ENCODE data around the gene KRTAP5-6.
"Not testable (repeated sequence)": the region's sequence is repeated elsewhere in the genome, so short reads cannot be mapped to it uniquely, and the experiment has no call there.

Gene KRTAP5-6

GRCh38 chr11:1660111-1660867, 36.7 kb upstream of the KRTAP5-6 start:
- Histone ChIP-seq H3K9me2 (replicated peaks; ENCODE audit: low read depth, low read length) (no peaks in the 10 kb centered on the region), H3K4me3 (ENCODE audit: low read length, poor library complexity, severe bottlenecking) (no peak overlapping the region), H3F3A (ENCODE audit: low read depth) (no peaks in the 10 kb centered on the region), H3K4me2 (ENCODE audit: low read depth, low read length, poor library complexity, severe bottlenecking) (no peak overlapping the region), H3K9me3 (ENCODE audit: insufficient read depth, low read depth, low read length) (no peaks in the 10 kb centered on the region), H3K79me2 (ENCODE audit: insufficient read depth, low read length) (no peaks in the 10 kb centered on the region), H3K4me1 (ENCODE audit: insufficient read depth, low read length, poor library complexity, severe bottlenecking) (no peaks in the 10 kb centered on the region), H3K36me3 (ENCODE audit: insufficient read depth, low read length) (no peaks in the 10 kb centered on the region), H3K9ac (ENCODE audit: low read depth, low read length, poor library complexity, severe bottlenecking) (no peak overlapping the region), H4K20me1 (ENCODE audit: insufficient read depth, low read length, poor library complexity, severe bottlenecking) (no peaks in the 10 kb centered on the region), H3K27me3 (ENCODE audit: insufficient read depth, low read length, poor library complexity, severe bottlenecking) (peaks cover 7% of the 10 kb centered on the region), H2AFZ (ENCODE audit: low read length) (no peak overlapping the region)
- no peak for TF ChIP-seq CTCF (conservative IDR thresholded peaks at IDR 0.05; ENCODE audit: low read length)
- TF ChIP-seq EZH2phosphoT487 (IDR thresholded peaks at IDR 0.05; ENCODE audit: borderline replicate concordance), result no peak

DNA sequence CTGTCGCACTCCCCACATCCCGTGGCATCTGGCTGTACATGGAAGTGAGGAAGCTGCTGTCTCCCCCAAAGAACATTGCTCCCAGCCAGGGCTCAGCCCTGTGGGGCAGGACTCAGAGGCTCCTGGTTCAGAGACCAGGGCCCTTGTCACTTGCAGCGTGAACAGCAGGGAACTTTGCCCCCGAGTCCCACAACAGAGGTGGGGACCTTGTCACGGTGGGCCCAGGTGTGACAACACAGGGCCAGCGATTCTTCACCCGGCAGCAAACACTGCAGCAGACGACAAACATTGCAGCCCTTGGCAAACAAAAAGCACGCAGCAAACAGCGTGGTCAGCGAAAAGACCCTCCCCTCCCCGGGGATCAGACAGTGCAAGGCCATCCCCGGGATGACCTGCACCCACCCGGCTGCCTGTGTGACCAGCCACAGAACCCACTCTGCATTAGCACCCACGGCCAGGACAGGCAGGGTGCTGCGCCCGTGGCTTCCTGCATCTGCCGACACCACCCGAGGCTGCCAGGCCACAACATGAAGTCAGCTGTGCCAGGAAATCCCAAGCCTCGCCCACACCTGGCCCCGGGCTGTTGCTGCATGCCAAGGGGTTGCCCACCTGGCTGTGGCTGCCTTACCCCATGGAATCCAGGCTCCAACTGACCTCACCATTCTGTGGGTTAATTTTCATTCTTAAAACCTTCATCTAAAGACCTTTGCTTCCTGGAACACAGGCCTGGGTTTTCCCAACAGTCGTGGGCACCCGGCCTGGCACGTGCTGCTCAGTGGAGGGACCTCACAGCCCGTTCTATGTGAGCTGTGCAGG, 35.3 kb upstream of the KRTAP5-6 start:
- not testable (repeated sequence) for H3F3A ChIP-seq (ENCODE audit: low read depth); H3K9me3 ChIP-seq (ENCODE audit: insufficient read depth, low read depth, low read length); H3K4me3 ChIP-seq (ENCODE audit: low read length, poor library complexity, severe bottlenecking); H2AFZ ChIP-seq (ENCODE audit: low read length); H4K20me1 ChIP-seq (ENCODE audit: insufficient read depth, low read length, poor library complexity, severe bottlenecking); H3K9me2 ChIP-seq (replicated peaks; ENCODE audit: low read depth, low read length); H3K4me1 ChIP-seq (ENCODE audit: insufficient read depth, low read length, poor library complexity, severe bottlenecking); H3K36me3 ChIP-seq (ENCODE audit: insufficient read depth, low read length); H3K79me2 ChIP-seq (ENCODE audit: insufficient read depth, low read length); H3K4me2 ChIP-seq (ENCODE audit: low read depth, low read length, poor library complexity, severe bottlenecking); H3K27me3 ChIP-seq (ENCODE audit: insufficient read depth, low read length, poor library complexity, severe bottlenecking); H3K9ac ChIP-seq (ENCODE audit: low read depth, low read length, poor library complexity, severe bottlenecking)

DNA sequence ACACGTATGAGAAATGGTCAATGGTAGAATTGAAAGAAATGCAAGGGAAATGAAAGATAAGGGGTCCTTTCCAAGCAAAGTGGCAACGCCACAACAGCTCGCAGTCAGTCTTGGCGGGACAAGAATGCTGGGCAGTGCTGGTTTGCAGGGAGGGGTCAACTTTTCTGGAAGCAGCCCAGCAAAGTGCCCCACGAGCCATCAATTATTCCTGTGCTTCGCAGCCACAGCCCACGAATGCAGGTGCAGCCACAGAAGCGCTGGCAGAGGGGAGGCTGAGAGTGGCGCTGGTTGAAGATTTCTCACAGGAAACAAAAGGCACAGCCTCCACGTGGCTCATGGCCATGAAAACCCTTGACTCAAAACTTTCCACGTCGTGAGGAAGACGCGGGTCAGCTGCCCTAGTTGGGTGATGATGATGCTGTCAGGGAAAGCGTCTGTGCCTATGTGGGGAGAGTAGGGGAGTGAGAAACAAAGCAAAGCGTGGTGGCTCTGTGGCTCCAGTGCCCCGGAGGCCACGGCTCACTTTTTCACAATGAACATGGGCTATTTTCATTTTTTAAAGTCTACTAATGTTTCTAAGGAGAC, 34.2 kb upstream of the KRTAP5-6 start:
- not testable (repeated sequence) for H4K20me1 ChIP-seq (ENCODE audit: insufficient read depth, low read length, poor library complexity, severe bottlenecking); H3K36me3 ChIP-seq (ENCODE audit: insufficient read depth, low read length); H3K9me2 ChIP-seq (replicated peaks; ENCODE audit: low read depth, low read length); H3K4me1 ChIP-seq (ENCODE audit: insufficient read depth, low read length, poor library complexity, severe bottlenecking); H3F3A ChIP-seq (ENCODE audit: low read depth); H3K9me3 ChIP-seq (ENCODE audit: insufficient read depth, low read depth, low read length); H3K9ac ChIP-seq (ENCODE audit: low read depth, low read length, poor library complexity, severe bottlenecking); H3K4me3 ChIP-seq (ENCODE audit: low read length, poor library complexity, severe bottlenecking); H3K4me2 ChIP-seq (ENCODE audit: low read depth, low read length, poor library complexity, severe bottlenecking); H3K79me2 ChIP-seq (ENCODE audit: insufficient read depth, low read length); H2AFZ ChIP-seq (ENCODE audit: low read length)
- peaks cover 13% of the 10 kb centered on the region for H3K27me3 ChIP-seq (ENCODE audit: insufficient read depth, low read length, poor library complexity, severe bottlenecking)

- no peak overlapping the region for H2AFZ ChIP-seq (ENCODE audit: low read length)
Measured at GRCh38 chr11:1665313-1665712, 31.7 kb upstream of the KRTAP5-6 start.

More at GRCh38 chr11:1665313-1665712, 31.7 kb upstream of the KRTAP5-6 start:
- H3K4me2 ChIP-seq (ENCODE audit: low read depth, low read length, poor library complexity, severe bottlenecking), result no peak overlapping the region
- no peaks in the 10 kb centered on the region for H3F3A ChIP-seq (ENCODE audit: low read depth)
- H3K4me3 ChIP-seq (ENCODE audit: low read length, poor library complexity, severe bottlenecking), result no peak overlapping the region
- no peaks in the 10 kb centered on the region for H3K36me3 ChIP-seq (ENCODE audit: insufficient read depth, low read length)
- TF ChIP-seq EZH2phosphoT487 (IDR thresholded peaks at IDR 0.05; ENCODE audit: borderline replicate concordance), result no peak
- no peak for TF ChIP-seq CTCF (conservative IDR thresholded peaks at IDR 0.05; ENCODE audit: low read length)
- H3K9me3 ChIP-seq (ENCODE audit: insufficient read depth, low read depth, low read length), result no peaks in the 10 kb centered on the region
- no peak overlapping the region for H3K9ac ChIP-seq (ENCODE audit: low read depth, low read length, poor library complexity, severe bottlenecking)
- H3K9me2 ChIP-seq (replicated peaks; ENCODE audit: low read depth, low read length), result no peaks in the 10 kb centered on the region
- no peaks in the 10 kb centered on the region for H3K79me2 ChIP-seq (ENCODE audit: insufficient read depth, low read length)
- H3K27me3 ChIP-seq (ENCODE audit: insufficient read depth, low read length, poor library complexity, severe bottlenecking), result peaks cover 13% of the 10 kb centered on the region
- no peaks in the 10 kb centered on the region for H4K20me1 ChIP-seq (ENCODE audit: insufficient read depth, low read length, poor library complexity, severe bottlenecking)
- H3K4me1 ChIP-seq (ENCODE audit: insufficient read depth, low read length, poor library complexity, severe bottlenecking), result no peaks in the 10 kb centered on the region
